ENCODE results near the gene THAP7.

- no peak for TF ChIP-seq POLR2A (IDR thresholded peaks at IDR 0.05)
- no peak for TF ChIP-seq CTCF (IDR thresholded peaks at IDR 0.05)
- TF ChIP-seq POLR2AphosphoS5 (IDR thresholded peaks at IDR 0.05) = no peak
Measured at GRCh38 chr22:20955548-20955947, 46.4 kb downstream of the THAP7 start.
